Prostate gland (tissue), 2 donors: ENCODE data around the gene NEK9.

Source experiments
- POLR2AphosphoS5 ChIP-seq: sonication (generic); formaldehyde crosslinking; IDR thresholded peaks from one replicate; pipeline ENCODE4 v1.6.1; 2017; ENCODE audit warnings: antibody characterized with exemption
- TF ChIP-seq, protein P1 (sequence below), 4 experiments: fragments of 200-600 bp in 2 of 4; fragments of 450-650 bp in 2 of 4; sonication (generic) in 2 of 4; IDR thresholded peaks; 1 replicate in 3 of 4; 2 replicates in 1 of 4; pipeline ENCODE4 v1.5.1; 2016 to 2019; ENCODE audit warnings: antibody characterized with exemption in 4 of 4, mild to moderate bottlenecking in 2 of 4, moderate library complexity in 2 of 4

DNA sequence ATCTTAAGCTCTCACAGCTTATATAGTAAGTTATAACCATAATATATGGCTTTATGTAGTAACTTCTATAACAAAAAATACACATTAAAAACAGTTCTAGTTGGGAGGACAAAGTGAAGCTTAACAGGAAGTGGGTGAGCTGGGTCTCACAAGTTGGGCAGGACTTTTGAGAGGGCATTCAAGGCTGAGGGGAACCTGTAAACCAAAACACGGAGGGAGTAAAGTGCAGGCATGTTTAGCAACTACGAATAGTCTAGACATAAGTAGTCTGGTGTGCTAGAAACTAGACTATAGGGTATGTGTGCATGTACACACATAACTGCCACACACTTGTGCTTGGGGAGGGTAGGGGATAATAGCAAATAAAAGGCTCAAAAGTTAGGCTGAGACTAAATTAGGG is 14.2 kb upstream of the NEK9 start:
- TF ChIP-seq, protein P1, sequence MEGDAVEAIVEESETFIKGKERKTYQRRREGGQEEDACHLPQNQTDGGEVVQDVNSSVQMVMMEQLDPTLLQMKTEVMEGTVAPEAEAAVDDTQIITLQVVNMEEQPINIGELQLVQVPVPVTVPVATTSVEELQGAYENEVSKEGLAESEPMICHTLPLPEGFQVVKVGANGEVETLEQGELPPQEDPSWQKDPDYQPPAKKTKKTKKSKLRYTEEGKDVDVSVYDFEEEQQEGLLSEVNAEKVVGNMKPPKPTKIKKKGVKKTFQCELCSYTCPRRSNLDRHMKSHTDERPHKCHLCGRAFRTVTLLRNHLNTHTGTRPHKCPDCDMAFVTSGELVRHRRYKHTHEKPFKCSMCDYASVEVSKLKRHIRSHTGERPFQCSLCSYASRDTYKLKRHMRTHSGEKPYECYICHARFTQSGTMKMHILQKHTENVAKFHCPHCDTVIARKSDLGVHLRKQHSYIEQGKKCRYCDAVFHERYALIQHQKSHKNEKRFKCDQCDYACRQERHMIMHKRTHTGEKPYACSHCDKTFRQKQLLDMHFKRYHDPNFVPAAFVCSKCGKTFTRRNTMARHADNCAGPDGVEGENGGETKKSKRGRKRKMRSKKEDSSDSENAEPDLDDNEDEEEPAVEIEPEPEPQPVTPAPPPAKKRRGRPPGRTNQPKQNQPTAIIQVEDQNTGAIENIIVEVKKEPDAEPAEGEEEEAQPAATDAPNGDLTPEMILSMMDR (IDR thresholded peaks at IDR 0.05) = no peak
- no peak for TF ChIP-seq POLR2AphosphoS5
